GM12878 (cell line): ENCODE measurements around the gene CASR. TPM values are rescaled to one million over a fixed set of nuclear protein-coding genes. Genes with fewer than 3 reads are reported as not detected.

Experiments
- ATAC-seq: fragments of 200-7000 bp; cut with Tn5 transposase; 3 replicates; pipeline ENCODE4 v1.9.1; 2020; ENCODE audit warnings: mild to moderate bottlenecking, moderate library complexity
- BruUV-seq: library from RNA; stranded (reverse); fragments of 400-500 nt; replicated peaks from 2 replicates; lab custom pipeline; 2021; lab: Mats Ljungman, UMichigan
- CTCF ChIA-PET: fragments of 300-600 bp; sonication (Branson Sonifier 250); formaldehyde crosslinking; extraction: SDS; loops from one replicate; lab custom pipeline; 2021; ENCODE audit warnings: inconsistent platforms; lab: Yijun Ruan, JAX
- POLR2A ChIA-PET: fragments of 350-600 bp; formaldehyde crosslinking; extraction: SDS; loops from one replicate; lab custom pipeline; 2021; ENCODE audit warnings: inconsistent platforms; lab: Charles Lee
- RAD21 ChIA-PET: fragments of 300-600 bp; sonication (Branson Sonifier 250); formaldehyde crosslinking; loops from one replicate; lab custom pipeline; 2023; ENCODE audit warnings: antibody characterized with exemption; ENCODE audit not compliant: unreplicated experiment; lab: Charles Lee
- SMC1A ChIA-PET: fragments of 300-600 bp; sonication (Branson Sonifier 250); formaldehyde crosslinking; loops from one replicate; lab custom pipeline; 2023; ENCODE audit not compliant: unreplicated experiment, uncharacterized antibody; lab: Charles Lee
- DNase-seq: peaks from one replicate; pipeline ENCODE4 v3.0.0-alpha.2; 2011; ENCODE audit warnings: low read depth, low spot score
- FAIRE-seq: peaks from 3 replicates; lab custom pipeline; 2011; peaks lifted over from hg19 to GRCh38; lab: Jason Lieb, UNC
- H2AFZ ChIP-seq: 2 replicates; pipeline ENCODE4 v1.6.0; 2011; ENCODE audit warnings: low read depth, low read length, control low read depth; ENCODE audit not compliant: control insufficient read depth
- H3K27ac ChIP-seq: 2 replicates; pipeline ENCODE4 v1.5.1; 2011; ENCODE audit warnings: control low read depth; ENCODE audit not compliant: control insufficient read depth, insufficient read depth
- H3K27me3 ChIP-seq, 2 experiments: replicated peaks in 1 of 2; 2 replicates each; pipeline versions ENCODE4 v1.6.0 to v1.6.1; 2011; ENCODE audit warnings: low read length in 1 of 2; ENCODE audit not compliant: control insufficient read depth in 2 of 2, insufficient read depth in 2 of 2
- H3K36me3 ChIP-seq, 2 experiments: 2 replicates each; pipeline ENCODE4 v1.5.1; 2011; ENCODE audit warnings: low read length in 1 of 2; ENCODE audit not compliant: control insufficient read depth in 2 of 2, insufficient read depth in 2 of 2
- H3K4me1 ChIP-seq: 2 replicates; pipeline ENCODE4 v1.6.1; 2011; ENCODE audit warnings: mild to moderate bottlenecking, low read length, moderate library complexity, mixed read lengths; ENCODE audit not compliant: control insufficient read depth, insufficient read depth
- H3K4me2 ChIP-seq: 2 replicates; pipeline ENCODE4 v1.6.0; 2011; ENCODE audit warnings: control low read depth; ENCODE audit not compliant: control insufficient read depth, insufficient read depth
- H3K4me3 ChIP-seq: fragments of 200-600 bp; sonication (generic); 2 replicates; pipeline ENCODE4 v1.5.1; 2016
- H3K79me2 ChIP-seq: 2 replicates; pipeline ENCODE4 v1.6.0; 2011; ENCODE audit warnings: low read length; ENCODE audit not compliant: control insufficient read depth, insufficient read depth
- H3K9ac ChIP-seq: 2 replicates; pipeline ENCODE4 v1.8.0; 2011; ENCODE audit warnings: low read length, control low read depth, mixed read lengths; ENCODE audit not compliant: control insufficient read depth, insufficient read depth
- H3K9me3 ChIP-seq: replicated peaks from 3 replicates; pipeline ENCODE4 v1.5.1; 2011; ENCODE audit warnings: mild to moderate bottlenecking, low read length; ENCODE audit not compliant: control insufficient read depth, insufficient read depth
- H4K20me1 ChIP-seq: 2 replicates; pipeline ENCODE4 v1.6.0; 2011; ENCODE audit not compliant: control insufficient read depth, insufficient read depth
- CTCF ChIP-seq, 3 experiments: IDR thresholded peaks in 2 of 3; conservative IDR thresholded peaks in 1 of 3; 2 replicates each; pipeline ENCODE4 v1.5.1; 2011; ENCODE audit warnings: low read depth in 3 of 3, low read length in 3 of 3, mild to moderate bottlenecking in 3 of 3, control low read depth in 2 of 3, moderate library complexity in 2 of 3, inconsistent platforms in 1 of 3, mixed read lengths in 1 of 3; ENCODE audit not compliant: control insufficient read depth in 2 of 3, insufficient read depth in 1 of 3; ENCODE audit errors: extremely low read depth in 1 of 3
- WGBS: methylation state at CpG from one replicate; pipeline ENCODE4 v1.1.6; 2016; ENCODE audit warnings: low lambda C conversion rate; ENCODE audit not compliant: insufficient replicate concordance, insufficient coverage; ENCODE audit errors: missing lambda C conversion rate; 5-methylcytosine and 5-hydroxymethylcytosine counted together
- in situ Hi-C: fragments of 300-500 bp; cut with MboI; formaldehyde crosslinking; loops from 9 replicates; pipeline ENCODE4 v1.14.3; 2018; ENCODE audit warnings: mixed read lengths
- intact Hi-C: fragments of 100-400 bp; cut with micrococcal nuclease; formaldehyde crosslinking; loops from one replicate; pipeline ENCODE4 v1.14.2; 2022; ENCODE audit not compliant: unreplicated experiment
- polyA plus RNA-seq, 11 experiments: library from polyadenylated mRNA; depleted of rRNA in 4 of 11; unstranded in 6 of 11; stranded (reverse) in 5 of 11; fragments of >200 nt; fragmentation: Nextera tagmentation in 4 of 11; fragmentation: Illumina TruSeq in 1 of 11; extraction: Ambion mirVana in 4 of 11; extraction: Trizol in 1 of 11; gene quantifications; 1 replicate in 1 of 11; 2 replicates in 10 of 11; pipeline versions ENCODE4 v1.2.1 to v1.2.3, GENCODE V29; 2011 to 2016; ENCODE audit warnings: inconsistent platforms in 2 of 11, missing spikeins in 2 of 11, low read depth in 1 of 11
- total RNA-seq, 4 experiments: library from RNA; depleted of rRNA in 3 of 4; stranded (reverse); fragments of >200 nt in 3 of 4; fragmentation: Illumina TruSeq in 1 of 4; extraction: Trizol in 1 of 4; gene quantifications; 2 replicates each; pipeline versions ENCODE4 v1.2.1 to v1.2.3, GENCODE V29; 2013 to 2021
- TF ChIP-seq, protein P1 (sequence below): IDR thresholded peaks from 2 replicates; pipeline ENCODE4 v1.6.1; 2012; ENCODE audit warnings: low read length, inconsistent platforms

CASR gene
- total and polyA plus RNA-seq, 10 of the 15 experiments (the other 5 are each of a cell fraction or from before 2014, with no cell fraction given): 0.04 to 0.37 (median 0.11) TPM

GRCh38 chr3:122315619-122316018, 132.2 kb downstream of the CASR start:
- intact Hi-C loops (no loop called here), in situ Hi-C loops (no loop called here)
- ChIA-PET POLR2A (interaction anchor here (0.9 kb wide), 1 partner anchor 25 kb away, joined by 3 read pairs; no protein-coding TSS in a partner anchor), SMC1A (interaction anchor here (0.8 to 1.9 kb wide), 3 partner anchors 9 to 48 kb away, joined by 3 to 9 read pairs (median 3); no protein-coding TSS in a partner anchor), RAD21 (interaction anchor here (2.2 kb wide), 1 partner anchor 9 kb away, joined by 6 read pairs; no protein-coding TSS in a partner anchor), CTCF (interaction anchor here (0.5 to 1.7 kb wide), 3 partner anchors 9 to 769 kb away, joined by 5 to 7 read pairs (median 6); no protein-coding TSS in a partner anchor)
- Histone ChIP-seq H3K79me2 (no peaks in the 10 kb centered on the region), H3K27ac (no peak overlapping the region), H2AFZ (no peak overlapping the region), H3K9ac (no peak overlapping the region), H4K20me1 (no peaks in the 10 kb centered on the region), H3K9me3 (peaks cover 2% of the 10 kb centered on the region; the same call in 1 of the 3 replicates), H3K4me2 (no peak overlapping the region), H3K4me3 (no peak overlapping the region), H3K4me1 (no peaks in the 10 kb centered on the region), H3K36me3 (no peaks in the 10 kb centered on the region), H3K27me3 (no peaks in the 10 kb centered on the region)
- no peak for DNase-seq
- ATAC-seq: no peak
- TF ChIP-seq CTCF (IDR thresholded peaks at IDR 0.05 in 2 of 3, conservative IDR thresholded peaks at IDR 0.05 in 1 of 3; ENCODE audit: control insufficient read depth in 2 of 3, extremely low read depth in 1 of 3, insufficient read depth in 1 of 3, low read depth in 3 of 3, low read length in 3 of 3): peak in 1 of 3 experiments; percentile 14; a peak in 1 of 6 replicates
- TF ChIP-seq, protein P1, sequence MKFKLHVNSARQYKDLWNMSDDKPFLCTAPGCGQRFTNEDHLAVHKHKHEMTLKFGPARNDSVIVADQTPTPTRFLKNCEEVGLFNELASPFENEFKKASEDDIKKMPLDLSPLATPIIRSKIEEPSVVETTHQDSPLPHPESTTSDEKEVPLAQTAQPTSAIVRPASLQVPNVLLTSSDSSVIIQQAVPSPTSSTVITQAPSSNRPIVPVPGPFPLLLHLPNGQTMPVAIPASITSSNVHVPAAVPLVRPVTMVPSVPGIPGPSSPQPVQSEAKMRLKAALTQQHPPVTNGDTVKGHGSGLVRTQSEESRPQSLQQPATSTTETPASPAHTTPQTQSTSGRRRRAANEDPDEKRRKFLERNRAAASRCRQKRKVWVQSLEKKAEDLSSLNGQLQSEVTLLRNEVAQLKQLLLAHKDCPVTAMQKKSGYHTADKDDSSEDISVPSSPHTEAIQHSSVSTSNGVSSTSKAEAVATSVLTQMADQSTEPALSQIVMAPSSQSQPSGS: no peak
- BruUV-seq: no TSS peak
- no peak for FAIRE-seq
- 46% methylated on average over 4 of the region's 4 CpGs for WGBS
